ENCODE measurements around the gene SVIL. TPM values are rescaled to one million over a fixed set of nuclear protein-coding genes. Genes with fewer than 3 reads are reported as not detected.
A peak's percentile ranks its signal among the peaks of the same experiment; 100 is the strongest.

SVIL gene
- total and polyA plus RNA-seq, 2 of the 13 experiments (the other 11 are each of a cell fraction or from before 2014, with no cell fraction given): 3.9 to 12.1 TPM

DNA sequence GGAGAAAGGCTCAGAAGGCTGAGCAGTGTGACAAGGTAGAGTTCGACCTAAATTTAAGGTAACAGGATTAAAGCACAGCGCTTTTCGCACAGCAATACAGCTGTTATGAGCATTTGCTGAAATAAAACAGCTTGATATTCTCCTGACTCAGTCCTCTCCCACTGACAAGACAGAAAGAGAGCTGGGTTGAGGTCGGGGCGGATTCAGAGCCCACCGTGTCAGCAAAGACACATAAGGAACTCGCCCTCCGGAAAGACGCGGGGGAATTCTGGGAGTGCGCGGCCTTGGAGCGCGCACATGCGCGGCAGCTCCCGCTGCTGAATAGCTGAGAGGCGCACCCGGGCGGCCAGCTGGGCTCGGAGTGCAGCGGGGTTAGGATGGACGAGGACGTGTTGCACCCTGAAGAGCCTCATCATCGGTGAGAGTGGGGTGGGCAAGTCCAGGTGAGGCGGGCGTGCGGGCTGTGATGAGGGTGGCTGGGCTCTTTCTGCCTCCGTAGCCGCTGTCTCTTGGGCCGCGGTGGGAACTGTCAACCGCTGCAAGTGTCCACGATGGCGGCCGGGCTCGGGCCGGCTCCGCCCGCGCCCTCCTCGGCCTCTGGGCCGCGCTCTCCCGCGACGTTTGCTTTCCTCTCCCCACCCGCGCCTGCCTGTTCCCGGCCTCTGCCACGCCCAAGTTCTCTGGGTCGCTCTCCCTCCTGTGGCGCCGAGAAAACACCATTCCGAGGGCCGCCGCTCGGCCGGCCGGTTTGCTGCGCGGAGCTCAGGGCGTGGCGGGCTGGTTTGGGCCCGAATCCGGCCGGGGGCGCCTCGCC, 225.3 kb downstream of the SVIL start (continued):
- TF ChIP-seq, protein P1, sequence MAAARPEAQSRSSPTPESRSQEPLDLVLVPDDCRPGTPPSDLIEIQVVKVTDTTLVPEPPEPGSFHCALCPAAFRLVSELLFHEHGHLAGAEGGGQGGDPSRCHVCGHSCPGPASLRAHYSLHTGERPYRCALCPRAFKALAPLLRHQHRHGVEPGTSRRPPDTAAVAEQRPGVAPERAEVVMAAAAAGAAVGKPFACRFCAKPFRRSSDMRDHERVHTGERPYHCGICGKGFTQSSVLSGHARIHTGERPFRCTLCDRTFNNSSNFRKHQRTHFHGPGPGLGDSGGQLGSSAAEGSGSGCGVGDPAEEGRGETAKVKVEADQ (CRISPR knock-in tag; IDR thresholded peaks at IDR 0.05; ENCODE audit: borderline replicate concordance): 0 out of 2 replicates have a peak, but pooled peaks have one; percentile 51
- peak; percentile 69 for TF ChIP-seq KMT2B (CRISPR knock-in tag; IDR thresholded peaks at IDR 0.05)
- TF ChIP-seq, protein P2, sequence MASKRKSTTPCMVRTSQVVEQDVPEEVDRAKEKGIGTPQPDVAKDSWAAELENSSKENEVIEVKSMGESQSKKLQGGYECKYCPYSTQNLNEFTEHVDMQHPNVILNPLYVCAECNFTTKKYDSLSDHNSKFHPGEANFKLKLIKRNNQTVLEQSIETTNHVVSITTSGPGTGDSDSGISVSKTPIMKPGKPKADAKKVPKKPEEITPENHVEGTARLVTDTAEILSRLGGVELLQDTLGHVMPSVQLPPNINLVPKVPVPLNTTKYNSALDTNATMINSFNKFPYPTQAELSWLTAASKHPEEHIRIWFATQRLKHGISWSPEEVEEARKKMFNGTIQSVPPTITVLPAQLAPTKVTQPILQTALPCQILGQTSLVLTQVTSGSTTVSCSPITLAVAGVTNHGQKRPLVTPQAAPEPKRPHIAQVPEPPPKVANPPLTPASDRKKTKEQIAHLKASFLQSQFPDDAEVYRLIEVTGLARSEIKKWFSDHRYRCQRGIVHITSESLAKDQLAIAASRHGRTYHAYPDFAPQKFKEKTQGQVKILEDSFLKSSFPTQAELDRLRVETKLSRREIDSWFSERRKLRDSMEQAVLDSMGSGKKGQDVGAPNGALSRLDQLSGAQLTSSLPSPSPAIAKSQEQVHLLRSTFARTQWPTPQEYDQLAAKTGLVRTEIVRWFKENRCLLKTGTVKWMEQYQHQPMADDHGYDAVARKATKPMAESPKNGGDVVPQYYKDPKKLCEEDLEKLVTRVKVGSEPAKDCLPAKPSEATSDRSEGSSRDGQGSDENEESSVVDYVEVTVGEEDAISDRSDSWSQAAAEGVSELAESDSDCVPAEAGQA (IDR thresholded peaks at IDR 0.05; ENCODE audit: low read depth): no peak; the same call in 1 of the 2 replicates
- TF ChIP-seq, protein P2 (CRISPR knock-in tag; IDR thresholded peaks at IDR 0.05; ENCODE audit: borderline replicate concordance): no peak
- peak; percentile 38; the same call in 1 of the 2 replicates for TF ChIP-seq RAD21 (CRISPR knock-in tag; IDR thresholded peaks at IDR 0.05)
- no peak; the same call in 1 of the 2 replicates for TF ChIP-seq JDP2 (CRISPR knock-in tag; IDR thresholded peaks at IDR 0.05; ENCODE audit: borderline replicate concordance)
- TF ChIP-seq, protein P3, sequence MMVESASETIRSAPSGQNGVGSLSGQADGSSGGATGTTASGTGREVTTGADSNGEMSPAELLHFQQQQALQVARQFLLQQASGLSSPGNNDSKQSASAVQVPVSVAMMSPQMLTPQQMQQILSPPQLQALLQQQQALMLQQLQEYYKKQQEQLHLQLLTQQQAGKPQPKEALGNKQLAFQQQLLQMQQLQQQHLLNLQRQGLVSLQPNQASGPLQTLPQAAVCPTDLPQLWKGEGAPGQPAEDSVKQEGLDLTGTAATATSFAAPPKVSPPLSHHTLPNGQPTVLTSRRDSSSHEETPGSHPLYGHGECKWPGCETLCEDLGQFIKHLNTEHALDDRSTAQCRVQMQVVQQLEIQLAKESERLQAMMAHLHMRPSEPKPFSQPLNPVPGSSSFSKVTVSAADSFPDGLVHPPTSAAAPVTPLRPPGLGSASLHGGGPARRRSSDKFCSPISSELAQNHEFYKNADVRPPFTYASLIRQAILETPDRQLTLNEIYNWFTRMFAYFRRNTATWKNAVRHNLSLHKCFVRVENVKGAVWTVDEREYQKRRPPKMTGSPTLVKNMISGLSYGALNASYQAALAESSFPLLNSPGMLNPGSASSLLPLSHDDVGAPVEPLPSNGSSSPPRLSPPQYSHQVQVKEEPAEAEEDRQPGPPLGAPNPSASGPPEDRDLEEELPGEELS (CRISPR knock-in tag; IDR thresholded peaks at IDR 0.05): peak; percentile 40; the same call in 1 of the 2 replicates
- TF ChIP-seq MLLT10 (CRISPR knock-in tag; IDR thresholded peaks at IDR 0.05): no peak
- TF ChIP-seq, protein P4, sequence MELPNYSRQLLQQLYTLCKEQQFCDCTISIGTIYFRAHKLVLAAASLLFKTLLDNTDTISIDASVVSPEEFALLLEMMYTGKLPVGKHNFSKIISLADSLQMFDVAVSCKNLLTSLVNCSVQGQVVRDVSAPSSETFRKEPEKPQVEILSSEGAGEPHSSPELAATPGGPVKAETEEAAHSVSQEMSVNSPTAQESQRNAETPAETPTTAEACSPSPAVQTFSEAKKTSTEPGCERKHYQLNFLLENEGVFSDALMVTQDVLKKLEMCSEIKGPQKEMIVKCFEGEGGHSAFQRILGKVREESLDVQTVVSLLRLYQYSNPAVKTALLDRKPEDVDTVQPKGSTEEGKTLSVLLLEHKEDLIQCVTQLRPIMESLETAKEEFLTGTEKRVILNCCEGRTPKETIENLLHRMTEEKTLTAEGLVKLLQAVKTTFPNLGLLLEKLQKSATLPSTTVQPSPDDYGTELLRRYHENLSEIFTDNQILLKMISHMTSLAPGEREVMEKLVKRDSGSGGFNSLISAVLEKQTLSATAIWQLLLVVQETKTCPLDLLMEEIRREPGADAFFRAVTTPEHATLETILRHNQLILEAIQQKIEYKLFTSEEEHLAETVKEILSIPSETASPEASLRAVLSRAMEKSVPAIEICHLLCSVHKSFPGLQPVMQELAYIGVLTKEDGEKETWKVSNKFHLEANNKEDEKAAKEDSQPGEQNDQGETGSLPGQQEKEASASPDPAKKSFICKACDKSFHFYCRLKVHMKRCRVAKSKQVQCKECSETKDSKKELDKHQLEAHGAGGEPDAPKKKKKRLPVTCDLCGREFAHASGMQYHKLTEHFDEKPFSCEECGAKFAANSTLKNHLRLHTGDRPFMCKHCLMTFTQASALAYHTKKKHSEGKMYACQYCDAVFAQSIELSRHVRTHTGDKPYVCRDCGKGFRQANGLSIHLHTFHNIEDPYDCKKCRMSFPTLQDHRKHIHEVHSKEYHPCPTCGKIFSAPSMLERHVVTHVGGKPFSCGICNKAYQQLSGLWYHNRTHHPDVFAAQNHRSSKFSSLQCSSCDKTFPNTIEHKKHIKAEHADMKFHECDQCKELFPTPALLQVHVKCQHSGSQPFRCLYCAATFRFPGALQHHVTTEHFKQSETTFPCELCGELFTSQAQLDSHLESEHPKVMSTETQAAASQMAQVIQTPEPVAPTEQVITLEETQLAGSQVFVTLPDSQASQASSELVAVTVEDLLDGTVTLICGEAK (IDR thresholded peaks at IDR 0.05): no peak
- TF ChIP-seq, protein P4 (CRISPR knock-in tag; IDR thresholded peaks at IDR 0.05): peak; percentile 82
